ENCODE results near the gene ISCA2.

ISCA2 gene

DNA sequence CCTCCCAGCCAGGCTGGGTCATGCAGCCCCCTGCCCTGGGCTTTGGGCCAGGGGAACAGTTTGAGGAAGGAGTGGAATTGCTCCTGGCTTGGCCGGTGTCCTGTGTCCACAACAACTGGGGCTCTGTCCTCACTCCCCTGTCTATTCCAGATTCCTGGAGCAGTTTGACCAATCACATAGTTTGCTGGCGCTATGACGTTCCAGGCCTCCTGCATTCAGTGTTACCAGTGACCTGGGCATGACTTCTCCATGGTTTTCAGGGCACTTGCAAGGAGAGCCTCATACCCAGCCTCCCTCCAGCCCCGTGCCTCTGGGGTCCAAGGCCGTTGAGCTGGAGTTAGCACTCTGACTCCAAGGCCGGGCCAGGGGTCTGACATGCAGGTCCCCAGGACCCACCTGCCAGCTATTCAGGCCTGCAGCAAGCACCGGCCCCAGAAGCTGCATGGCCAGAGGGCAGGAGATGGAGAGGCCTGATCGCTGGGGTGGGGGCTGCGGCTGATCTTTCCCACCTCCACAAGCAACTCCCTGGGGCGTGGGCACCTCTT, 34.2 kb downstream of the ISCA2 start:
- no peak for DNase-seq (ENCODE audit: low read depth)
- no peak overlapping the region for H3K4me3 ChIP-seq (ENCODE audit: low read depth, low read length)
- TF ChIP-seq CTCF (IDR thresholded peaks at IDR 0.05; ENCODE audit: low read depth, low read length) (no peak), MYC (IDR thresholded peaks at IDR 0.05; ENCODE audit: low read depth, low read length) (no peak), MAX (IDR thresholded peaks at IDR 0.05; ENCODE audit: low read depth, low read length) (no peak), POLR2A (IDR thresholded peaks at IDR 0.05; ENCODE audit: extremely low read depth, insufficient read length) (no peak)

DNA sequence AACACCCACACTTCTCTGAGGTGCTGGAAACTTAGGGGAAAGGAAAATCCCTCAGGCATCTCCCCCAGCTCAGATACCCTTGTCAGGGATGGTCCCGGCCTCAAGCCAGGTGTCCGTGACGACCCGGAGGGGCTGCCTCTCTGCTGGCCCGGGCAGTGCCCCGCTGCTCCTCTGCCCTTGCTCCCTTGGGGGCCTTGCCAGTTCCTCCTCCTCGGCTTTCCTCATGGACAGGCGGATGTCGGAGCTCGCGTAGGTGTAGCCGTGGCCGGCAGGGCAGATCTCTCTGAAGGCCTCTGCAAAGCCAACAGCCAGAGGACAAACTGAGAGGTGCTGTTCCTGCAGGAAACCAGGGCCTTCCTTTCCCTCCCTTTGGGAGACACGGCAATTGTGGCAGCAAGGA, 34.8 kb downstream of the ISCA2 start:
- no peak overlapping the region for H3K4me3 ChIP-seq (ENCODE audit: low read depth, low read length)
- DNase-seq (ENCODE audit: low read depth) = no peak
- TF ChIP-seq CTCF (IDR thresholded peaks at IDR 0.05; ENCODE audit: low read depth, low read length) (no peak), MYC (IDR thresholded peaks at IDR 0.05; ENCODE audit: low read depth, low read length) (no peak), POLR2A (IDR thresholded peaks at IDR 0.05; ENCODE audit: extremely low read depth, insufficient read length) (no peak), MAX (IDR thresholded peaks at IDR 0.05; ENCODE audit: low read depth, low read length) (no peak)

DNA sequence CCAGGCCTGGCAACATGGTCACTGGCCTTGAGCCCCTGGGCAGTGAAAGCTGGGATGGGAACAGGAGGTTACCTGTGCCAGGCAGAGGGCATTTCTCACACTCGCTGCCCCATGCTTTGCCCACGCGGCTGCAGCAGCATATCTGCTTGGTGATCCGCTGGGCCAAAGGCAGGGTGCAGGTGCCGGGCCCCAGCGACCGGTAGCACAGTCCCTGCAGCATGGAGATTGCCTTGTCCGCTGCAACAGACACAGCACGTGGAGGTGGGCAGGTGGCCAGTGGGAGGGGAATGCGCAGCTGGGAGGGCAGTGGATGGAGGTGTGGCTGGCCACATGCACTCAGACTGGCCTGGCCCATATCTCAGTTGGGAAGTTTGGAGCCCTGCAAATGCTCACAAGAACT, 35.3 kb downstream of the ISCA2 start:
- TF ChIP-seq MYC (IDR thresholded peaks at IDR 0.05; ENCODE audit: low read depth, low read length) = no peak
- no peak for TF ChIP-seq CTCF (IDR thresholded peaks at IDR 0.05; ENCODE audit: low read depth, low read length)
- TF ChIP-seq POLR2A (IDR thresholded peaks at IDR 0.05; ENCODE audit: extremely low read depth, insufficient read length) = no peak
- TF ChIP-seq MAX (IDR thresholded peaks at IDR 0.05; ENCODE audit: low read depth, low read length) = no peak
- no peak overlapping the region for H3K4me3 ChIP-seq (ENCODE audit: low read depth, low read length)
- no peak for DNase-seq (ENCODE audit: low read depth)

DNA sequence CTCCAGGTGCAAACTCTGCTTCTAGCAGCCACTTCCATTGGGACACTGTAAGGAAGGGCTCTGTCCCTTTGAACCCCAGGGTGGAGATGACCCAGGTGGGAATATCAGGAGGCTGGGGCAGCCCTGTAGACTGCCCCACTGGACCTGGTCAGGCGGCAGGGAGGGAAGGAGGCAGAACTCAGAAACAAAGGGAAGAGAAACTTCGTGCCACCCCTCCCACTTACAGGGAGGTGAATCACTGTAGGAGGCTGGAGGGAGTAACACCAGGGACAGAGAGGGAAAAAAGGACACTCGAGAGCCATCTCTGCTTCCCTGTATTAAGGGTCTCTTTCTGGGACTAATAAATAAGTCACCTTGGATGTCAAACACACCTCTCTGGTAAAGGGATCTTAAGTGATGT, 37.4 kb downstream of the ISCA2 start:
- no peak for DNase-seq (ENCODE audit: low read depth)
- TF ChIP-seq POLR2A (IDR thresholded peaks at IDR 0.05; ENCODE audit: extremely low read depth, insufficient read length) (no peak), MAX (IDR thresholded peaks at IDR 0.05; ENCODE audit: low read depth, low read length) (no peak), CTCF (IDR thresholded peaks at IDR 0.05; ENCODE audit: low read depth, low read length) (no peak), MYC (IDR thresholded peaks at IDR 0.05; ENCODE audit: low read depth, low read length) (no peak)
- H3K4me3 ChIP-seq (ENCODE audit: low read depth, low read length) = no peak overlapping the region

DNA sequence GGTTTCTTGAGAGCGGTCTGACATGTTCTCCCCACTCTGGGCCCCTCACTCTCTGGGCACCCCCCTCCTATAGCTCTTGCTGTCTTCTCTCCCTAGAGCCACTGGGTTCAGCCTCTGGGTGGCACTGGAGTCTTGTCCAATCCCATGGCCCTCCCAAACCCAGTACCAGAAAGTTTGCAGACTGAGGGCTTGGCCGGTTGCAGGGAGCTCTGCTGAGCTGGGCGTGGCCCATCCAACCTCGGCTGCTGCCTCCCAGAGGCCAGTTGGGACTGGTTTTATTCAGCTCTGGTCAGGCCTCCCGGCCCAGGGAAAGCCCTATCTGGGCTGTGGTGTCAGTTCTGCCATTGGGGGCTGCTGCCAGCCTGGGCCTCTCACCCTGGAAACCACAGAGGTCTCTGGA, 37.9 kb downstream of the ISCA2 start:
- no peak overlapping the region for H3K4me3 ChIP-seq (ENCODE audit: low read depth, low read length)
- TF ChIP-seq POLR2A (IDR thresholded peaks at IDR 0.05; ENCODE audit: extremely low read depth, insufficient read length) (no peak), MAX (IDR thresholded peaks at IDR 0.05; ENCODE audit: low read depth, low read length) (no peak), MYC (IDR thresholded peaks at IDR 0.05; ENCODE audit: low read depth, low read length) (no peak), CTCF (IDR thresholded peaks at IDR 0.05; ENCODE audit: low read depth, low read length) (no peak)
- DNase-seq (ENCODE audit: low read depth) = peak; percentile 35
